Myocyte (in vitro differentiated cells): ENCODE results near the gene AK3. TPM values are rescaled to one million over a fixed set of nuclear protein-coding genes. Genes with fewer than 3 reads are reported as not detected.

Experiments used
- DNase-seq: peaks from one replicate; pipeline ENCODE4 v3.0.0-alpha.2; 2012; ENCODE audit warnings: low read depth
- total RNA-seq: library from RNA; depleted of rRNA; stranded (reverse); fragments of >200 nt; gene quantifications from 2 replicates; pipeline ENCODE4 v1.2.3, GENCODE V29; 2014

Gene AK3
- total RNA-seq, 1 donor from 2014 or later: 134 TPM

DNA sequence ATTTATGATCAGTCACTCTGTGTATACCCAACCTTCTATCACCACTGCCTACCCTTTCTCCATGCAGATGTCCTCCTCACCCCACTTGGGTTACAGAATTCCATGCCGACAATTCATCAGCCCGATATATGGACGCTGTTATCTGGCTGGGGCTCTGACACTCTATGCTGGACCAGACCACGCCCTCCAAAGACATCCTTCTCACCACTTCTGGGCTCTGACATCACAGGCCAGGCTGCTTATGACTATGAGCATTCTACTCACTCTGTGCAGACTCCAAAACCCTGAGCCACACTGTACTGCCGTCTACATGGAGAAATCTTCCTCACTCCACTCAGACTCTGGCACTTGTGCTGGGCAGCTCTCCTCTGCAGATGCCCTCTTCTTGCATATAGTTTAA is 7.6 kb upstream of the AK3 start:
- DNase-seq: peak; percentile 61

DNA sequence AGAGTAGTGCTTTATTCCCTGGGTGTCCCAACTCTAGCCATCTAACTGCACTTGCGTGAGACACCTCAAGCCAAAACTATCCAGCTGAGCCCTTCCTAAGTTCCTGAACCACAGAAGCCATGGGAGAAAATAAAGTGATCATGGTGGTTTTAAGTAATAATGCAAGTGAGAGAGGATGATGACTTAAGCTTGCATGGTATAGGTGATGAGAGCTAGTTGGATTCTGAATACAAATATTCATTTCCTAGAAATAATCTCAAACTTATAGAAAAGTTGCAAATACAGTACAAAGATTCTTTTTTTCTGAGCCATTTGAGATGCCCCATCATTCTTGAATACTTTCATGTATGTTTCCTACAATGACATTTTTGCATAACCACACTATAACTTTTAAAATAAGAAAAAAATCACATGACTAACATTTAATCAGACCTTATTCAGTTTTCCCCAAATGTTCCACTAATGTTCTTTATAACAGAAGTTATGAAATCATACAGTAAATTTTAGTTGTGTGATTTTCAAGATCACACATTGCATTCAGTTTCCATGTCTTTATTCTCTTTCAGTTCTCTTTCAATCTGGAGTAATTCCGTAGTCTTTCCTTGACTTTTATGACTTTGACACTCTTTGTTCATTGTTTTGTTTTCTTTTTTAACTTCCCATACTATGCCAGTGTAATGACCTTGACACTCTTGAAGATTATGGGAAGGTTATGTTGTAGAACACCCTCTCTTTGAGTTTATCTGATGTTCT is 5.5 kb upstream of the AK3 start:
- no peak for DNase-seq

DNA sequence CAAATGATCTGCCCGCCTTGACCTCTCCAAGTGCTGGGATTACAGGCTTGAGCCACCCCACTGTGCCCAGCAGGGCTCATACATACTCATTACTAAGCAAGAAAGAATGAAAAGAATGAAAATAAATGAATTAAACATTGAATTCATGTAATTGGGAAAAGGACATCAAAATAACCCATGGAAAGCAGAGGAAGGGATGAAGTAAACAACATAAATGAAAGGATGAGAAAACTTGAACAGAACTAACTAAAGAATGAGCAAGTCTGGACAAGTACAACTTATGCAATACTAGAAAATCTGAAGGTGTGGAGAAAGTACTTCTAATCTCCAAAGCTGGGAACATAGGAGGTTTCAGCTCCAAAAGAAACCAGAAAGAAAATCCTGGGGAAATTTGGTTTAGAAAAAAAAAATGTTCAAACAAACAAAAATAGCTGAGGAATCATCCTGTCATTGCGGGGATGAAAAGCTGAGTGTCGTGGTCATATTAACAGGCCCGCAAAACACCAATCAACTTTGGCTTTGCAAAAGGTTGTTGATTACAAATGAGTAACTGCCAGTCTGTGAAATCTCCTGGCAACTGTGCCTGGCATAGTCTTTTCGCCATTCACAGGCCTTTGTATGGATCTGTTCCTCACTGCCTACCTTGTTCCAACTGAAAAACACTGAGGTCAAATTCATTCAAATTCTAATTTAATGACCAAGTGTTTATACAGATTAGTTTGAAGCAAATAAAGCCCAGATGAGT is 2.3 kb upstream of the AK3 start:
- peak; percentile 24 for DNase-seq

DNA sequence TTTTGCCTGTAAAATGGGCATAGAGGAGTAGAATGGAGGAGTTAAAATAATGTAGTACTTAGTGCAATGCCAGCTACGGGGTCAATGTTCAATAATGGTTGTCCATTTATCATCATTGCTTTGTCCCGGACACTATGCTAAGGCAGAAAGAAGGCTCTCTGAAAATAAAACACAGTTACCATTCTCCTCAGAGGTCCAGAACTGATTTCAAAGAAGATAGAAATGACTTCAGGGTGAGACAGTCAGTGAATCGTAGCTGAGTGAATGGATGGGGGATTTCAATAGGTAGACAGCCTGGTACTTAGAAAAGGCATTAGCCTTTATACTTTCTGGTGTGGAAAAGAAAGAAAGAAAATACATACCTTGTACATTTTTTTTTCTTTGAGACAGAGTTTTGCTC is 1.2 kb upstream of the AK3 start:
- no peak for DNase-seq

- no peak for DNase-seq
Observed at GRCh38 chr9:4741365-4742089, 525 bp upstream of the AK3 start.

- DNase-seq: no peak
Observed at GRCh38 chr9:4740388-4740637, 689 bp downstream of the AK3 start.

DNA sequence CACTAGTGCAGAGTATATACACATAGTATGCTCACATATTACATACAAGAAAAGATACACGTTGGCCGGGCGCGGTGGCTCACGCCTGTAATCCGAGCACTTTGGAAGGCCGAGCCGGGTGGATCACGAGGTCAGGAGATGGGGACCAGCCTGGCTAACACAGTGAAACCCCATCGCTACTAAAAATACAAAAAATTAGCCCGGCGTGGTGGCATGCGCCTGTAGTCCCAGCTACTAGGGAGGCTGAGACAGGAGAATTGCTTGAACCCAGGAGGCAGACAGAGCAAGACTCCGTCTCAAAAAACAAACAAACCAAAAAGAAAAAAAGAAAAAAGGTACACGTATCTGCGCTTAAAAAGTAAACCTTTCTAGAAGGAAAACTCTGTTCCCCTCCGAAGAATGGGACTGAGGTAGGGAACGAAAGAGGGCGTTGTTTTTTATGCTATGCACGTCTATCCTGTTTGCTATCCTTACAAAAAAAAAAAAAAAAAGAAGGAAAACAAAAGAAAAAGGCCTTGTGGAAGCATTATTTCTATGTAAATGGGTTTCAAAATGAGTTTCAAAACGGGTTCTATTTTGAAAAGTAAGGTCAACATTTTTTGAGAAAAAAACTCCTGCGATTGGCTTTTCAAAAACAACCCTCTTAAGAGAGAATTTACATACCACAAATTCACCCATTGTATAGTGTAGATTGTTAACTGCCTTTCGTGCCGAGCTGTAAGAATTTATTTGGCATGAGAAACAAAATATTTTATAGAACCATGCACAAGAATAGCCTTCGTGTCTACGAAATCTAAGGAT is 1.2 kb downstream of the AK3 start:
- peak; percentile 32 for DNase-seq

DNA sequence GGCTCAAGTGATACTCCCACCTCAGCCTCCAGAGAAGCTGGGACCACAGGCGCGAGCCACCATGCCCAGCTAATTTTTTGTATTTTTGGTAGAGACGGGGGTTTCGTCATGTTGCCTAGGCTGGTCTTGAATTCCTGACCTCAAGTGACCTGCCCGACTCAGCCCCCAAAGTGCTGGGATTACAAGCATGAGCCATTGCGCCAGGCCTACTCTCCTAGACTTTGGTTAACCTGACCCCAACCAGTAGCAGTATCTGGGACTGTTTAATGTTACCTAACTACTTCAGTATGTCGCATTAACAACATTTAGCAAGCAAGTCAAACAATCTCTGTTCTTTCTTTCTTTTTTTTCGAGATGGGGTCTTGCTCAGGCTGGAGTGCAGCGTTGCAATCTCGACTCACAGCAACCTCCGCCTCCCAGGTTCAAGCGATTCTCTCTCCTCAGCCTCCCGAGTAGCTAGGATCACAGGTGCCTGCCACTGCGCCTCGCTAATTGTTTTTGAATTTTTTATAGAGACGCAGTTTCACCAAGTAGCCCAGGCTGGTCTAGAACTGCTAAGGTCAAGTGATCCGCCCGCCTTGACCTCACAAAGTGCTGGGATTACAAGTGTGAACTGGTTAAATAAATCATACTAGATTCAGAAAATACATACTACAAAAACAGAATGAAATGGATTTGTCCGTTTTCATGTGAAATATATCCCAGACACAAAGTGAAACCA is 2.0 kb downstream of the AK3 start:
- no peak for DNase-seq

- DNase-seq: no peak
Observed at GRCh38 chr9:4734150-4734549, 6.9 kb downstream of the AK3 start.

DNA sequence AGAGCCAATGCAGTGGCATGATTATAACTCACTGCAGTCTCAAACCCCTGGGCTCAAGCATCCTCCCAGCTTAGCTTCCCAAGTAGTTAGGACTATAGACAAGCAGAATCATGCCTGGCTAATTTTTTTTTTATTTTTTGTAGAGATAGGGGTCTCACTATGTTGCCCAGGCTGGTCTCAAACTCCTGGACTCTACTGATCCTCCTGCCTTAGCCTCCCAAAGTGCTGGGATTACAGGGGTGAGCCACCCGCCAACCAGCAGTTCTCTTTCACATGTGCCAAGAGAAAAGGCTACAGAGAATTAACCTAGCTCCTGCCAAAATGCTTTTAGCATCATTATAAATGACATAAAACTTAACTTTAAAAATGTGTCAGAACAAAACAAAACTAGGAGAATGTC is 8.1 kb downstream of the AK3 start:
- DNase-seq: no peak

DNA sequence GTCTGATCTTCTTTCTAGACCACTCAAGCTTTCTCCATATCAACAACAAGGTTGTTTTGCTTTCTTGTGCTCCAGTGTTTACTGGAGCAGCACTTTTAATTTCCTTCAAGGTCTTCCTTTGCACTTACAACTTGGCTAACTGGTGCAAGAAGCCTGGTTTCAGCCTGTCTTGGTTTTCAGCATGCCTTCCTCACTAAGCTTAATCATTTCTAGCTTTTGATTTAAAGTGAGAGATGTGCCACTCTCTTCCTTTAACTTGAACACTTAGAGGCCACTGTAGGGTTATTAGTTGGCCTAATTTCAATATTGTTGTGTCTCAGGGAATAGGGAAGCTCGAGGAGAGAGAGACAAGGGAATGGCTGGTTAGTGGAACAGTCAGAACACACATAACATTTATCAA is 13.4 kb downstream of the AK3 start:
- no peak for DNase-seq

DNA sequence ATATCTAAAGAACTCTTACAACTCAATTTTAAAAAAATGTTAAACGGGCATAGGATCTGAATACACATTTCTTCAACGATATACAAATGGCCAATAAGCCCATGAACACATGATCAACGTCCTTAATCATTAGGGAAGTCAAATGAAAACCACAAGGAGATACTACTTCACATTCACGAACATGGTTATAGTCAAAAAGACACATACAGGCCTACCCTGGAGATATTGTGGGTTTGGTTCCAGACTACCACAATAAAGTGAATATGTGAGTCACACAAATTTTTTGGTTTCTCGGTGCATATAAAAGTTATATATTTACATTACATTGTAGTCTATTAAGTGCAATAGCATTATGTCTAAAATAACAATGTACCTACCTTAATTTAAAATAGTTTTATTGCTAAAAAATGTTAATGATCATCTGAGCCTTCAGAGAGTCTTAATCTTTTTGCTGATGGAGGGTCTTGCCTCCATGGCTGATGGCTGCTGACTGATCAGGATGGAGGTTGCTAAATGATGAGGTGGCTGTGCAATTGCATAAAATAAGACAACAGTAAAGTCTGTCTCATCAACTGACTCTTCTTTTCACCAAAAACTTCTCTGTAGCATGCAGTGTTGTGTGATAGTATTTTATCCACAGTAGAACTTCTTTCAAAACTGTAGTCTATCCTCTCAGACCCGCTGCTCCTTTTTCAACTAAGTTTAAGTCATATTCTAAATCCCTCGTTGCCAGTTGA is 15.1 kb downstream of the AK3 start:
- DNase-seq: no peak

DNA sequence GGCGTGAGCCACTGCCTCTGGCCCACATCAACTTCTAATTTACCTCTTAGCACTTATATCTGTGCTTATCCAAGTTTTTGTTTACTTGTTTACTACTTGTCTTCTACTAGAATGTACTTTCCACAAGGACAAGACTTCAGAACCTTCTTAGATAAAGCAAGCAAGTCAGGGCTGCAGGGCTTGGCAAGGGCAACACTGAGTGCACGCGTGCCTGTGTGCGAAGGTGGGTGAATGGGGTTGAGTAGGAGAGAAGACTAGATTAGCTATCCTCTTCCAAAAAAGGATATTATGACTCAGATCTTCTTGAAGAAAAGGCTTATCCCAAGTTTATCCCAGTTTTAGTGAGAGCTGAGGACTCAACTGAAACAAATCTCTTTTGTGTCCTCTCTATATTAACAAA is 19.3 kb downstream of the AK3 start:
- DNase-seq: no peak

DNA sequence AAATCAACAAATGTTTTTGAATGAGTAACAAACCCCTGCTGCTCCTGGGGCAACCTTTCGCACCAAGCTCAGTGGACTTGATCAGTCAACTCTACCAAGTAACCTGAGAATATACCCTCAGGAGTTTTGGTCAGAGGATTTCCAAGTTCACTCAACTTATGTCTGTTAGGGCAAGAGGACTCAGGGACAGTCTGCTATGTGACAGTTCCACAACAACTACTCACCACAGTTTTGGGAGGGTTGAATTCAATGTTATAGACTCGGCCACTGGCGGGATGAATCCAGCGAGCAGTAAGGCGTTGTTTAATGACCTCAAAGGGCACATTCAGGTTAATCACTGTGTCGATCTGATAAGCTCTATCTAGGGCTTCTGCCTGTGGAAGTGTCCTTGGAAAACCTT is 22.1 kb downstream of the AK3 start:
- DNase-seq: no peak

DNA sequence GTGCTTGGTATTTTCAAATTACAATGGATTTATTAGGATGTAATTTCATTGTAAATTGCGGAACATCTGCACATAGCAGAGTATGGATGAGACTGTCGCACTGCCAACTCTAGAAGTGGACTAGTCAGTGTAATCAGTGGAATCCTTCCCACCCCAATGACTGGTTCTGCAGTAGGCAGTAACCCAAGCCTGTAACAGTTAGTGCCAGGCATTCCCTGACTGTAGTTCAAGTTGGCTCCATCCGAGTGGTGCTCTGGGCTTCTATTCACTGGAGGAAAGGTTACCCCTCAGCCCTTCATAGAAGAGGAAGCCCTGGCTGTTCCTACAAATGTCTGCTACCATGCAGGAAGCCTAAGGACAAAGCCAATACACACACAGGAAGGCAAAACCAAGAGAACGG is 23.2 kb downstream of the AK3 start:
- no peak for DNase-seq

DNA sequence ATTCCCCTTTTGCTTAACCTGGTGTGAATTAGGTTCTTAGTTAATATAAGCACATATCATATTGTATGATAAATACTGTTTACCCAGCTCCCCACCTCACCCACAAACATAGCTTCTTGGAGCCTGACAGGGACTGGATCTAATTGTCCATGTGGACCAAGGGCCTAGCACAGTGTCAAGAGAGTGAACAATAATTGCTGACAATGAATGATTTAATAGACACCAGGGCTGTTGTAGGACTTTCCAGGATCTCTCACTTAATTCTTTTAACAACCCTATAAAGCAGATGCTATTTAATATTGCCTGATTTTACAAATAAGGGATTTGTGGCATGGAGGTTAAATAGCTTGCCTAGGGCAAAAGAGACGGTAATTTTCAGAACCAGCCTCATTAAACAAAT is 24.8 kb downstream of the AK3 start:
- no peak for DNase-seq

- DNase-seq: no peak
Observed at GRCh38 chr9:4714266-4715016, 26.6 kb downstream of the AK3 start.

DNA sequence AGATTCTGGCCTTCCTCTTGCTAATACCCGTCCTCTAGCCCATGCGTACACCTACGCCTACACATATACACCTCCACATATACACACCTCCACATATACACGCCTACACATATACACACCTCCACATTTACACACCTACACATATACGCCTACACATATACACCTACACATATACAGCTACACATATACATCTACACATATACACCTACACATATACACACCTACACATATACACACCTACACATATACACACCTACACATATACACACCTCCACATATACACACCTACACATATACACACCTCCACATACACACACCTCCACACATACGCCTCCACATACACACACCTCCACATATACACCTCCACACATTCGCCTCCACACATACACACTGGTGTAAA is 27.2 kb downstream of the AK3 start:
- no peak for DNase-seq

DNA sequence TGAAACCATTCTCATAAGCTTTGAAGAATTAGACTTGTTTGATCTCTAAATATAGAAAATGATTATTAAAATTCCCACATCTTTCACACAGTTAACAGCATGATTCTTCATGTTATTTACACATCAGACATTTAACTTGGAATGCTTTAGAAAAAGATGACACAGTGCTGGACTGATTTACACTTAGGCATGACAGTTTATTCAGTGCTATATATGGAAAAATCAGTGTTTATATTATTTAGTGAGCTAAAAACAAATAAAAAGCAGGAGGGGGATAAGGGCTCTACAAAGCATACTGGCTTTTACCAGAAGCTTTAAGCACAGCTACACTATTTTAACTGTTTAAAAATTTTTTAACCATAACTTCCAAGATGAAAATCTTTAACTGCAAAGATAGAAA is 31.6 kb downstream of the AK3 start:
- DNase-seq: no peak
